Tibial artery (tissue), 4 donors: Measurements from ENCODE around the gene SULF2.

ENCODE experiments used
- DNase-seq, 2 donors: peaks; one replicate each; pipeline ENCODE4 v3.0.0-alpha.2; 2019
- H3K27ac ChIP-seq, 2 donors: fragments of 200-600 bp; sonication (generic) in 1 of 2; 1 replicate in 1 of 2; 2 replicates in 1 of 2; pipeline ENCODE4 v1.5.1; 2018 to 2019; ENCODE audit warnings: mild to moderate bottlenecking in 1 of 2
- H3K27me3 ChIP-seq, 2 donors: fragments of 200-600 bp; sonication (generic) in 1 of 2; one replicate each; pipeline versions ENCODE4 v1.5.1 to v1.6.0; 2016 to 2019
- H3K36me3 ChIP-seq, 3 donors: fragments of 200-600 bp; sonication (generic) in 2 of 3; one replicate each; pipeline ENCODE4 v1.5.1; 2016 to 2019; ENCODE audit warnings: mild to moderate bottlenecking in 2 of 3
- H3K4me1 ChIP-seq, 4 donors: fragments of 200-600 bp; sonication (generic) in 2 of 4; 1 replicate in 3 of 4; 2 replicates in 1 of 4; pipeline ENCODE4 v1.5.1; 2016 to 2019
- H3K4me3 ChIP-seq, 2 donors: fragments of 200-600 bp; sonication (generic) in 1 of 2; 1 replicate in 1 of 2; 2 replicates in 1 of 2; pipeline ENCODE4 v1.5.1; 2018 to 2019; ENCODE audit warnings: mild to moderate bottlenecking in 2 of 2
- H3K9me3 ChIP-seq, 3 donors: fragments of 200-600 bp; sonication (generic) in 1 of 3; one replicate each; pipeline ENCODE4 v1.5.1; 2016 to 2019
- CTCF ChIP-seq, 2 experiments: fragments of 200-600 bp in 1 of 2; fragments of 450-650 bp in 1 of 2; IDR thresholded peaks; one replicate each; pipeline ENCODE4 v1.5.1; 2017 to 2019; ENCODE audit warnings: antibody characterized with exemption in 2 of 2, mild to moderate bottlenecking in 1 of 2, moderate library complexity in 1 of 2
- intact Hi-C: fragments of 100-400 bp; cut with DNase I; formaldehyde crosslinking; loops from one replicate; pipeline ENCODE4 v1.15.0; 2023; ENCODE audit warnings: low total_unique reads

The SULF2 gene

GRCh38 chr20:47664744-47665143 lies 120.5 kb downstream of the SULF2 start:
- H3K36me3 ChIP-seq: peaks cover 0 to 52% (median 29%) of the 10 kb centered on the region in 3 donors
- no peaks in the 10 kb centered on the region for H3K9me3 ChIP-seq
- intact Hi-C loops: no loop called here
- H3K4me3 ChIP-seq: no peak overlapping the region
- TF ChIP-seq CTCF (IDR thresholded peaks at IDR 0.05): no peak
- peak in 1 of 2 donors; percentile 59 for DNase-seq
- H3K27ac ChIP-seq: no peak overlapping the region
- H3K4me1 ChIP-seq: peaks cover 4 to 30% (median 14%) of the 10 kb centered on the region in 4 donors
- H3K27me3 ChIP-seq: no peaks in the 10 kb centered on the region

DNA sequence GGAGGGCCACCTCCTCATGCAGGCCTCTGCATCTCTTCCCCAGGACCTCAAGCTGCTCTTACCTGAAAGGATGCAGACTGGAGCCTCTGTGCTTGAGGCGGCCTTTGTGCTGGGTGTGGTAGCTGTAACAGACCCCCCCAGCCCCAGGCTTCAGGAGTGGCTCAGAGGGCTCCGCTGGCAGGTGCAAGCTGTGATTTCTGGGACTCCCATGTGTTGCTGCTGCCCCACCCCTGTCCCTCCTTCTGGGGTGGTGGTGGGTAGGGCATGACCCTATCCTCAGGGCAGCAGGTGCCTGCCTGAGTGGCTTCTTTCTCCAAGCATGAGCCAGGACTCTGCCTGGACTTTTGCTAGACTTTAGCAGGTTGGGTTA lies 121.2 kb downstream of the SULF2 start:
- Histone ChIP-seq H3K27ac (no peak overlapping the region), H3K36me3 (peaks cover 0 to 48% (median 29%) of the 10 kb centered on the region in 3 donors), H3K4me3 (no peak overlapping the region), H3K27me3 (no peaks in the 10 kb centered on the region), H3K4me1 (peaks cover 4 to 31% (median 14%) of the 10 kb centered on the region in 4 donors), H3K9me3 (no peaks in the 10 kb centered on the region)
- intact Hi-C loops: no loop called here
- no peak for TF ChIP-seq CTCF (IDR thresholded peaks at IDR 0.05)
- no peak for DNase-seq

GRCh38 chr20:47663354-47664067 lies 121.8 kb downstream of the SULF2 start:
- TF ChIP-seq CTCF (IDR thresholded peaks at IDR 0.05): peak; percentile 90 to 95

GRCh38 chr20:47662483-47663353 lies 122.6 kb downstream of the SULF2 start:
- Histone ChIP-seq H3K4me1 (peaks cover 4 to 31% (median 14%) of the 10 kb centered on the region in 4 donors), H3K9me3 (no peaks in the 10 kb centered on the region), H3K36me3 (peaks cover 5 to 43% (median 31%) of the 10 kb centered on the region in 3 donors), H3K27ac (no peak overlapping the region), H3K27me3 (no peaks in the 10 kb centered on the region), H3K4me3 (no peak overlapping the region)
- intact Hi-C loops: no loop called here
- no peak for TF ChIP-seq CTCF (IDR thresholded peaks at IDR 0.05)
- peak in 1 of 2 donors; percentile 34 for DNase-seq

More at GRCh38 chr20:47663354-47664067, 121.8 kb downstream of the SULF2 start:
- H3K4me1 ChIP-seq: peaks cover 4 to 31% (median 14%) of the 10 kb centered on the region in 4 donors
- no peak overlapping the region for H3K4me3 ChIP-seq
- H3K36me3 ChIP-seq: peaks cover 0 to 42% (median 26%) of the 10 kb centered on the region in 3 donors
- H3K27me3 ChIP-seq: no peaks in the 10 kb centered on the region
- H3K9me3 ChIP-seq: no peaks in the 10 kb centered on the region
- intact Hi-C loops: no loop called here
- DNase-seq: peak; percentile 79 to 86
- H3K27ac ChIP-seq: no peak overlapping the region

- Histone ChIP-seq H3K4me3 (no peak overlapping the region), H3K27me3 (no peaks in the 10 kb centered on the region), H3K9me3 (no peaks in the 10 kb centered on the region), H3K27ac (no peak overlapping the region), H3K4me1 (peaks cover 4 to 31% (median 14%) of the 10 kb centered on the region in 4 donors), H3K36me3 (peaks cover 5 to 49% (median 39%) of the 10 kb centered on the region in 3 donors)
- peak in 1 of 2 donors; percentile 48 for DNase-seq
- intact Hi-C loops: no loop called here
- TF ChIP-seq CTCF (IDR thresholded peaks at IDR 0.05): no peak
Measured at GRCh38 chr20:47661714-47662113, 123.6 kb downstream of the SULF2 start.
